Tibial nerve (tissue), 4 donors: ENCODE data around the gene RILPL1. TPM values are rescaled to one million over a fixed set of nuclear protein-coding genes. Genes with fewer than 3 reads are reported as not detected.

ENCODE experiments used
- DNase-seq, 2 donors: peaks; one replicate each; pipeline ENCODE4 v3.0.0-alpha.2; 2019; ENCODE audit warnings: low spot score in 2 of 2
- H3K27ac ChIP-seq, 4 donors: fragments of 200-600 bp; sonication (generic) in 3 of 4; one replicate each; pipeline ENCODE4 v1.5.1; 2017 to 2019; ENCODE audit warnings: mild to moderate bottlenecking in 1 of 4
- H3K27me3 ChIP-seq, 2 donors: fragments of 200-600 bp; sonication (generic) in 1 of 2; one replicate each; pipeline versions ENCODE4 v1.5.1 to v1.6.0; 2017 to 2019
- H3K36me3 ChIP-seq, 3 donors: fragments of 200-600 bp; sonication (generic); one replicate each; pipeline ENCODE4 v1.5.1; 2018 to 2019
- H3K4me1 ChIP-seq, 4 donors: fragments of 200-600 bp; sonication (generic) in 3 of 4; one replicate each; pipeline ENCODE4 v1.5.1; 2017 to 2019
- H3K4me3 ChIP-seq, 4 donors: fragments of 200-600 bp; sonication (generic) in 3 of 4; one replicate each; pipeline ENCODE4 v1.5.1; 2017 to 2019; ENCODE audit warnings: mild to moderate bottlenecking in 1 of 4, moderate library complexity in 1 of 4
- H3K9me3 ChIP-seq, 4 donors: fragments of 200-600 bp; sonication (generic) in 3 of 4; one replicate each; pipeline ENCODE4 v1.5.1; 2017 to 2019
- CTCF ChIP-seq, 5 experiments: fragments of 200-600 bp in 3 of 5; fragments of 450-650 bp in 2 of 5; sonication (generic) in 3 of 5; IDR thresholded peaks; one replicate each; pipeline ENCODE4 v1.5.1; 2016 to 2019; ENCODE audit warnings: antibody characterized with exemption in 5 of 5, mild to moderate bottlenecking in 3 of 5, moderate library complexity in 2 of 5
- EP300 ChIP-seq, 2 donors: sonication (generic); formaldehyde crosslinking; IDR thresholded peaks; one replicate each; pipeline ENCODE4 v1.6.1; 2017; ENCODE audit warnings: antibody characterized with exemption in 2 of 2, mild to moderate bottlenecking in 1 of 2
- POLR2A ChIP-seq, 2 donors: fragments of 450-650 bp; IDR thresholded peaks; one replicate each; pipeline ENCODE4 v1.6.1; 2017; ENCODE audit warnings: antibody characterized with exemption in 2 of 2, mild to moderate bottlenecking in 2 of 2, moderate library complexity in 2 of 2
- WGBS, 2 donors: methylation state at CpG; one replicate each; pipeline ENCODE4 v1.1.5; 2018; 5-methylcytosine and 5-hydroxymethylcytosine counted together
- total RNA-seq, 4 donors: library from RNA; depleted of rRNA; stranded (reverse); fragments of >200 nt; gene quantifications; one replicate each; pipeline ENCODE4 v1.1.0, GENCODE V29; 2016

Gene RILPL1
- total RNA-seq, 4 donors from 2014 or later, result 11.8 to 24.3 (median 16.0) TPM

- H3K27ac ChIP-seq, result peak overlapping the region in 1 of 4 donors; percentile 28
- peaks cover 0 to 27% (median 16%) of the 10 kb centered on the region in 4 donors for H3K4me1 ChIP-seq
- no peaks in the 10 kb centered on the region for H3K9me3 ChIP-seq
- no peaks in the 10 kb centered on the region for H3K27me3 ChIP-seq
- no peak overlapping the region for H3K4me3 ChIP-seq
- H3K36me3 ChIP-seq, result no peaks in the 10 kb centered on the region
- WGBS, 2 donors, result 59 to 68% methylated on average over 2 of the region's 2 CpGs
- no peak for DNase-seq
- TF ChIP-seq CTCF (IDR thresholded peaks at IDR 0.05), result no peak
- no peak for TF ChIP-seq EP300 (IDR thresholded peaks at IDR 0.05)
- no peak for TF ChIP-seq POLR2A (IDR thresholded peaks at IDR 0.05)
Measured at GRCh38 chr12:123449249-123449733, 84.2 kb downstream of the RILPL1 start.

- H3K36me3 ChIP-seq, result no peaks in the 10 kb centered on the region
- H3K9me3 ChIP-seq, result no peaks in the 10 kb centered on the region
- no peak overlapping the region for H3K4me3 ChIP-seq
- no peak for DNase-seq
- peaks cover 0 to 30% (median 16%) of the 10 kb centered on the region in 4 donors for H3K4me1 ChIP-seq
- no peaks in the 10 kb centered on the region for H3K27me3 ChIP-seq
- H3K27ac ChIP-seq, result peak overlapping the region in 3 of 4 donors; percentile 60 to 73 (median 63)
- no peak for TF ChIP-seq EP300 (IDR thresholded peaks at IDR 0.05)
- no peak for TF ChIP-seq POLR2A (IDR thresholded peaks at IDR 0.05)
- no peak for TF ChIP-seq CTCF (IDR thresholded peaks at IDR 0.05)
- 40 to 46% methylated on average over 4 of the region's 4 CpGs for WGBS, 2 donors
Measured at GRCh38 chr12:123446333-123446713, 87.2 kb downstream of the RILPL1 start.

- H3K36me3 ChIP-seq, result no peaks in the 10 kb centered on the region
- H3K9me3 ChIP-seq, result no peaks in the 10 kb centered on the region
- 38 to 40% methylated on average over 18 of the region's 18 CpGs for WGBS, 2 donors
- no peak for DNase-seq
- TF ChIP-seq CTCF (IDR thresholded peaks at IDR 0.05) (no peak), POLR2A (IDR thresholded peaks at IDR 0.05) (no peak), EP300 (IDR thresholded peaks at IDR 0.05) (peak; percentile 27 to 61)
- H3K4me1 ChIP-seq, result peaks cover 0 to 30% (median 16%) of the 10 kb centered on the region in 4 donors
- H3K4me3 ChIP-seq, result no peak overlapping the region
- no peaks in the 10 kb centered on the region for H3K27me3 ChIP-seq
- H3K27ac ChIP-seq, result peak overlapping the region in 3 of 4 donors; percentile 60 to 73 (median 63)
Measured at GRCh38 chr12:123445388-123446332, 87.9 kb downstream of the RILPL1 start.

- 62 to 73% methylated on average over 8 of the region's 8 CpGs for WGBS, 2 donors
- no peaks in the 10 kb centered on the region for H3K9me3 ChIP-seq
- no peaks in the 10 kb centered on the region for H3K36me3 ChIP-seq
- H3K4me1 ChIP-seq, result peaks cover 0 to 30% (median 16%) of the 10 kb centered on the region in 4 donors
- no peak for DNase-seq
- peak overlapping the region in 1 of 4 donors; percentile 73 for H3K27ac ChIP-seq
- H3K27me3 ChIP-seq, result no peaks in the 10 kb centered on the region
- H3K4me3 ChIP-seq, result no peak overlapping the region
- TF ChIP-seq CTCF (IDR thresholded peaks at IDR 0.05), result no peak
- no peak for TF ChIP-seq POLR2A (IDR thresholded peaks at IDR 0.05)
- TF ChIP-seq EP300 (IDR thresholded peaks at IDR 0.05), result no peak
Measured at GRCh38 chr12:123444092-123445026, 89.2 kb downstream of the RILPL1 start.
